PFSK-1 (cell line): ENCODE data around the gene EVA1A.

Experiments
- FOXP2 ChIP-seq: optimal IDR thresholded peaks from 2 replicates; pipeline ENCODE3; 2011; ENCODE audit warnings: borderline replicate concordance, control low read depth, inconsistent platforms; ENCODE audit not compliant: insufficient read depth; ENCODE audit errors: extremely low read length, extremely low read depth
- POLR2AphosphoS5 ChIP-seq: IDR thresholded peaks from 2 replicates; pipeline ENCODE4 v1.6.1; 2012; ENCODE audit warnings: low read depth, mild to moderate bottlenecking, control low read depth, low read length, moderate library complexity
- SIN3A ChIP-seq: IDR thresholded peaks from 2 replicates; pipeline ENCODE4 v1.6.1; 2012; ENCODE audit warnings: mild to moderate bottlenecking, low read length, moderate library complexity, borderline replicate concordance; ENCODE audit not compliant: insufficient read depth
- TAF1 ChIP-seq: IDR thresholded peaks from 2 replicates; pipeline ENCODE4 v1.6.1; 2012; ENCODE audit warnings: low read length, control low read depth, borderline replicate concordance; ENCODE audit not compliant: insufficient read depth
- TF ChIP-seq, protein P1 (sequence below), 2 experiments: IDR thresholded peaks; 2 replicates each; pipeline versions ENCODE4 v1.6.1 to v1.8.0; 2011 to 2012; ENCODE audit warnings: low read depth in 2 of 2, low read length in 2 of 2, control low read depth in 1 of 2, inconsistent platforms in 1 of 2, mild to moderate bottlenecking in 1 of 2, moderate library complexity in 1 of 2; ENCODE audit not compliant: insufficient read depth in 1 of 2

DNA sequence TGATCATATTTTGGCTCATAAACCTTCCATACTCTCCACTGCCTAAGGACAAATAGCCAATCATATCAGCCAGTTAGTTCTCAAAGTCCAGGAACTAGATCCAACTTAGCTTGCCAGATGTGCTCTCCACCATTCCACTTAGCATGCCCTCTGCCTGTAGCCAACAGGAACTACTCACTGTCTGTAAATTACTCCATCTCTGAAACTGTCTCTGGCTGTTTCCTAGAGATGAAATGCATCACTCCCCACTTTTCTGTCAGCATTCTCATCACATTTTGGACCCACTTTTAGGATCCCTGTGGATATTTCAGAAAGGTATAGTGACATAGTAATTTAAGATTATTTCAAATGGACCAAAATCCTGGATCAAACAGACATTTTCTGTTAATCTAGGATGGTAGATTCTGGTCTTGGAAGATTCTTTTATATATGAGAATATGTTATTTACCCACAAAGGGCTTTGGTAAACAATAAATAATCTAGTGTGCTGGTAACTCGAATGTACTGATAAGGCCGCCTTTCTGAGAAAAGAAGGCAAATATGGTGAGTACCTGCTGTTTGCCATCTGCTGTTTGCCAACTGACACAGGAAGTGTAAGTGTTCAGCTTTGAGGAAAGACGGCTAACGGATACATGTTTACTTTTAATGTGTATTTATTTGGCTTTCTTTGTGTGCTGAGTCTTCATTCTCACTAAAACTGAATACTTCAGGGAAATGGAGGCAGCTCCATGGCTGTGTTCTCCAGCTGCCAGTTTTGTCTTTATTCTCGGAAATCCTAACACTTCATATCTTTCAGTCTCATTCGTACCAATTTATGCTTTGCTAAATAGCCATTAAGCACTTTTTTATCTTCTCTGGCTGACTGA is 79.5 kb downstream of the EVA1A start:
- TF ChIP-seq POLR2AphosphoS5, result no peak
- no peak for TF ChIP-seq SIN3A
- TF ChIP-seq, protein P1, sequence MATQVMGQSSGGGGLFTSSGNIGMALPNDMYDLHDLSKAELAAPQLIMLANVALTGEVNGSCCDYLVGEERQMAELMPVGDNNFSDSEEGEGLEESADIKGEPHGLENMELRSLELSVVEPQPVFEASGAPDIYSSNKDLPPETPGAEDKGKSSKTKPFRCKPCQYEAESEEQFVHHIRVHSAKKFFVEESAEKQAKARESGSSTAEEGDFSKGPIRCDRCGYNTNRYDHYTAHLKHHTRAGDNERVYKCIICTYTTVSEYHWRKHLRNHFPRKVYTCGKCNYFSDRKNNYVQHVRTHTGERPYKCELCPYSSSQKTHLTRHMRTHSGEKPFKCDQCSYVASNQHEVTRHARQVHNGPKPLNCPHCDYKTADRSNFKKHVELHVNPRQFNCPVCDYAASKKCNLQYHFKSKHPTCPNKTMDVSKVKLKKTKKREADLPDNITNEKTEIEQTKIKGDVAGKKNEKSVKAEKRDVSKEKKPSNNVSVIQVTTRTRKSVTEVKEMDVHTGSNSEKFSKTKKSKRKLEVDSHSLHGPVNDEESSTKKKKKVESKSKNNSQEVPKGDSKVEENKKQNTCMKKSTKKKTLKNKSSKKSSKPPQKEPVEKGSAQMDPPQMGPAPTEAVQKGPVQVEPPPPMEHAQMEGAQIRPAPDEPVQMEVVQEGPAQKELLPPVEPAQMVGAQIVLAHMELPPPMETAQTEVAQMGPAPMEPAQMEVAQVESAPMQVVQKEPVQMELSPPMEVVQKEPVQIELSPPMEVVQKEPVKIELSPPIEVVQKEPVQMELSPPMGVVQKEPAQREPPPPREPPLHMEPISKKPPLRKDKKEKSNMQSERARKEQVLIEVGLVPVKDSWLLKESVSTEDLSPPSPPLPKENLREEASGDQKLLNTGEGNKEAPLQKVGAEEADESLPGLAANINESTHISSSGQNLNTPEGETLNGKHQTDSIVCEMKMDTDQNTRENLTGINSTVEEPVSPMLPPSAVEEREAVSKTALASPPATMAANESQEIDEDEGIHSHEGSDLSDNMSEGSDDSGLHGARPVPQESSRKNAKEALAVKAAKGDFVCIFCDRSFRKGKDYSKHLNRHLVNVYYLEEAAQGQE (IDR thresholded peaks at IDR 0.05; ENCODE audit: insufficient read depth in 1 of 2, low read depth in 2 of 2, low read length in 2 of 2), result no peak
- no peak for TF ChIP-seq TAF1
- no peak for TF ChIP-seq FOXP2
